Activated CD4-positive, alpha-beta T cell treated with anti-CD3 and anti-CD28 coated beads, Interleukin-2, amount 10 ng/mL, durations not matched to agents 24 days and 14 days (primary cell): Measurements from ENCODE around the gene ADA. TPM values are rescaled to one million over a fixed set of nuclear protein-coding genes. Genes with fewer than 3 reads are reported as not detected.

Experiments used
- DNase-seq: peaks from one replicate; pipeline ENCODE4 v3.0.0; 2022
- H3K27ac Mint-ChIP-seq: one replicate; pipeline ENCODE4 v1.8.0; 2022; ENCODE audit warnings: mild to moderate bottlenecking, mixed read lengths
- H3K27me3 Mint-ChIP-seq: one replicate; pipeline ENCODE4 v1.8.0; 2022; ENCODE audit warnings: mixed read lengths
- H3K36me3 Mint-ChIP-seq: one replicate; pipeline ENCODE4 v1.8.0; 2022; ENCODE audit warnings: low read depth, mild to moderate bottlenecking, mixed read lengths
- H3K4me1 Mint-ChIP-seq: one replicate; pipeline ENCODE4 v1.8.0; 2021; ENCODE audit warnings: mixed read lengths
- H3K4me3 Mint-ChIP-seq: one replicate; pipeline ENCODE4 v1.8.0; 2022; ENCODE audit warnings: mild to moderate bottlenecking, moderate library complexity, mixed read lengths
- H3K9me3 Mint-ChIP-seq: one replicate; pipeline ENCODE4 v1.8.0; 2021; ENCODE audit warnings: mixed read lengths
- intact Hi-C: fragments of 100-400 bp; cut with micrococcal nuclease; formaldehyde crosslinking; loops from one replicate; pipeline ENCODE4 v1.15.1; 2023
- total RNA-seq: library from RNA; stranded (reverse); gene quantifications from 2 replicates; pipeline ENCODE4 v1.2.3, GENCODE V29; 2022

The ADA gene
- total RNA-seq, 1 donor from 2014 or later: 43.7 TPM

DNA sequence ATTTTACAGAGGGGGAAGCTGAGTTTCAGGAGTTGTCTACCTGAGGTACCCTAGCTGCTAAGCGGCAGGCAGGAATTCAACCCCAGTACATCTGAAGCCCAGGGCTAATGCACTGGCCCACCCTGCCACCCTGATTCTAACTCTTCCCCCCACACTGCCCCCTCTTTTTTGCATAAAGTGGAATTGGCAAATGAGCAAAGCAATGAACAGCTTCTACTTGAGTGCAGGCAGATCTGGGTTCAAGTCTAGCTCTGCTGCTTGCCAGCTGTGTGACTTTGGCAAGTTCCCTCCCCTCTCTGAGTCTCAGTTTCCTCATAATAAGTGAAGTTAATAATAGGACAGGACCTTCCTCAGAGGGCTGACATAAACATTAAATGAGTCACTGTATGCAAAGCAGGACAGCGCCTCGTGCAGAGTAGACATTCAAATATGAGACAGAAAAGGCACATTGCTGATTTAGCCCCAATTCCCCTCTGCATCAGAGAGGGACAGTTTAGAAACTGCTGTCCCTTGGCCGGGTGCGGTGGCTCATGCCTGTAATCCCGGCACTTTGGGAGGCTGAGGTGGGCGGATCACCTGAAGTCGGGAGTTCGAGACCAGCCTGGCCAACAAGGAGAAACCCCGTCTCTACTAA lies 4.7 kb downstream of the ADA start:
- no peak for DNase-seq
- Mint-ChIP-seq H3K4me1 (peaks cover 77% of the 10 kb centered on the region), H3K36me3 (peaks cover 4% of the 10 kb centered on the region), H3K4me3 (peak overlapping the region; percentile 64), H3K27ac (peak overlapping the region; percentile 93), H3K9me3 (no peaks in the 10 kb centered on the region), H3K27me3 (no peaks in the 10 kb centered on the region)
- intact Hi-C loops: loop anchor here (1.0 to 10.0 kb wide), 3 partner anchors 93 to 432 kb away; partner anchors contain the start of genes OSER1 and STK4

DNA sequence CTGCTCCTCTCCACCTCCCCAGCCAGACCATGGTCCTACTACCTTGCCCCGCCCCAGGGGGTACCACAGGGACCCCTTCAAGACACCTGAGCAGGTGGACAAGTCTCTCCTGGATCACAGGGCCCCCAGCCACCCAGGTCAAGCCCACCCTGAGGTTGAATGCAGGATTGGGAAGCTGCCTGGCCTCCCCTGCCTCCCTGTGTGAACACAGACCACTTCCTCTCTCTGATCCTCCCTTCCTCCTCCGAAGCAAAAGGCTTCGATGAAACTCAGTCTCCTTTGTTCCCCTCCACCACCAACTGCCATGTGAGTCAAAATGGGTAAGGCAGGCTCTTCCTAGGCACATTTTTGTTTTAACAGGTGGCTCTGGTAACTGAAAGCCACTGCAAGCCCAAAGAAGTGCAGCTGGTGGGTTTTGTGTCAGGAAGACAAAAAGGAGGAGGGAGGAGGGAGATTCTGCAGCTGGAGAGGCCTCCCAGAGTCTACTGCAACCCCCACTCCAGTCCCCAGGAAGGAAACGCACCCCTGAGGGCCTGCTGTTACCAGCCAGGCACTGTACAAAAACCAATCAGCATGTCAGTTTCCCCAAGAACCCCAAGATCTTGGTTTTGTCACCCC lies 5.4 kb downstream of the ADA start:
- Mint-ChIP-seq H3K9me3 (no peaks in the 10 kb centered on the region), H3K36me3 (peaks cover 8% of the 10 kb centered on the region), H3K4me1 (peaks cover 80% of the 10 kb centered on the region), H3K4me3 (peak overlapping the region; percentile 64), H3K27ac (peak overlapping the region; percentile 93), H3K27me3 (no peaks in the 10 kb centered on the region)
- DNase-seq: peak; percentile 82
- intact Hi-C loops: loop anchor here (1.0 to 10.0 kb wide), 3 partner anchors 93 to 431 kb away; partner anchors contain the start of genes OSER1 and STK4

DNA sequence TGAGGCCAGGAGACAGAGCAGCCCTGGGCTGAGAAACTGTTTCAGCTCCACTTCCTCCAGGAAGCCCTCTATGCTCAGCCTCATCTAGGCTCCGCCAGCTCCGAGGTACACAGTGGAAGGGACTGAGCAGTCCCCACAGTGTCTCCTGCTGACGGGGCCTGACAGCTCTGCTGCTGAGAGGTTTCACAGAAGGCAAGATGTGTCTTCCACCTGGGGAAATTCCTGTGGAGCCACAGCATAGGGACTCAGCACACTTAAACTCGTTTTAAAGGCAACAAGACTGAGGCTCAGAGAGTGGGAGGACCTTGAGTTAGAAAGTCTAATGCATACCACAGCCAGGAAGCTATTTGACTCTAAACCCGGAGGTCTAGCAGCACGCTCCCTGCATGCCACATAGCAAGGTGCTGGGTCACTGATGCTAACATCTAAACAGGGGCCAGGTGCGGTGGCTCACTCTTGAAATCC lies 6.8 kb downstream of the ADA start:
- DNase-seq: peak; percentile 87
- Mint-ChIP-seq H3K27ac (peak overlapping the region; percentile 92), H3K4me1 (peaks cover 73% of the 10 kb centered on the region), H3K9me3 (no peaks in the 10 kb centered on the region), H3K27me3 (no peaks in the 10 kb centered on the region), H3K36me3 (peaks cover 16% of the 10 kb centered on the region), H3K4me3 (peak overlapping the region; percentile 39)
- intact Hi-C loops: loop anchor here (10.0 kb wide), 1 partner anchor 430 kb away; the partner anchor contains the start of gene OSER1

DNA sequence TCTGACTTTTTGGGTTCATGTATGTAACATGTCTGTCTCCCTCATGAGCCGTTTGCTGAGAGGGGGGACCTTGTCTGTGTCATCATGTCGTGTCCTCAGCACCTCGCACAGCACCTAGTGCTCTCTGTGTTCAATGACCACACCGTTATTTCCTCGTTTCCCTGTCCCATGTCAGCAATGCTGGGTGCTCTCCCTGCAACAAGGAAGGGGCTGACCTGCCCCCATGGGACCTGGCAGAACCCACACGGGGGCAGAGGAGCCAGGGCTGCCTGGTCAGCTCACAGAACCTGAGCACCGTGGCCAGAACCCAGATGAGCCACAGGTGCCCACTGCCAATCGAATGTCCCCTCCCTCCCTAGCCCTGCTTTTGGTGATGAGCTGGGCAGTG lies 7.3 kb downstream of the ADA start:
- Mint-ChIP-seq H3K36me3 (peaks cover 19% of the 10 kb centered on the region), H3K27ac (peak overlapping the region; percentile 92), H3K4me1 (peaks cover 72% of the 10 kb centered on the region), H3K27me3 (no peaks in the 10 kb centered on the region), H3K4me3 (peak overlapping the region; percentile 39), H3K9me3 (no peaks in the 10 kb centered on the region)
- intact Hi-C loops: loop anchor here (10.0 kb wide), 1 partner anchor 429 kb away; the partner anchor contains the start of gene OSER1
- DNase-seq: peak; percentile 62

DNA sequence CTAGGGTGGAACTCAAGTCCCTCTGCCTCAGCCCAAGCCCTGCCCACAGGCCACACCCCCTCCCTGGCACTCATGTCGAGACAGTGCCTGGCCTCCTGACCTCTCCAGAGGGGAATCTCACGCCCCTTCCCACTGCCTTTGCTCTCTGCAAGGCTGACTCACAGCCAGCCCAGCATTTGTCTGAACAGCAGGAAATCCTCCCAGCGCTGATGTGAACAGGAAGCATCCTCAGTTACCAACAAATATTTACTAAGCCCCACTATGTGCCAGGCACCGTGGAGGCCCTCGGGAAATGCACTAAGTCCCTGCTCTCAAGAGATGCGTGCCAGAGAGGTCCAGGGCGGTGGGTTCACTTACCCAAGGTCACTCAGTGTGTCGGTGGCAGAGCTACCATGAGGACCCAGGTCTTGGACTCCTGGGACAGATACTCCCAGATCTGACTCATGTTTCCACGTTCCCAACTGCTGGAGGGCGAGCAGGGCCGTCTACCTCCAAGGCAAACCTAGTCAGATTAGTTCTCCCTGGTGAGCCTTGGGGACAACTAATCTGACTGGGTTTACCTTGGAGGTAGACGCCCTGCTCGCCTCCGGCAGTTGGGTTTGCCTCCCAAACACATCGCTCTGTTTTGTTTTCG lies 7.8 kb downstream of the ADA start:
- H3K27me3 Mint-ChIP-seq: no peaks in the 10 kb centered on the region
- H3K4me3 Mint-ChIP-seq: peak overlapping the region; percentile 69
- peaks cover 3% of the 10 kb centered on the region for H3K9me3 Mint-ChIP-seq
- peak; percentile 85 for DNase-seq
- H3K27ac Mint-ChIP-seq: peak overlapping the region; percentile 92
- peaks cover 23% of the 10 kb centered on the region for H3K36me3 Mint-ChIP-seq
- intact Hi-C loops: loop anchor here (10.0 kb wide), 1 partner anchor 429 kb away; the partner anchor contains the start of gene OSER1
- peaks cover 67% of the 10 kb centered on the region for H3K4me1 Mint-ChIP-seq

DNA sequence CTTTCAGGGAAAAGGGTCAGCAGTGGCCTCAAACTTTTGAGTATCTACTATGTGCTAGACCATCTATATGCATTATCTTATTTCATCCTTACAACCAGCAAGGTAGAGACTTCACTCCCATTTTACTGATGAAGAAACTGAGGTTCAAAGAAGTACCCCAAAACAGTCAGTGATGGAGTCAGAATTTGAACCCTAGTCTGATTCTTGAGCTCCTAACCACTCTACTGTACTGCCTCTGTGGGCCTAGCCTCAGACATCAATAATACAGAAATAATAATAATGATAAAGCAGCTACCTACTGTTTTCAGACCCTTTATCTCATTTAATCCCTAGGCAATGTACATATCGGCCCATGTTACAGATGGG lies 8.4 kb downstream of the ADA start:
- H3K4me3 Mint-ChIP-seq: peak overlapping the region; percentile 69

DNA sequence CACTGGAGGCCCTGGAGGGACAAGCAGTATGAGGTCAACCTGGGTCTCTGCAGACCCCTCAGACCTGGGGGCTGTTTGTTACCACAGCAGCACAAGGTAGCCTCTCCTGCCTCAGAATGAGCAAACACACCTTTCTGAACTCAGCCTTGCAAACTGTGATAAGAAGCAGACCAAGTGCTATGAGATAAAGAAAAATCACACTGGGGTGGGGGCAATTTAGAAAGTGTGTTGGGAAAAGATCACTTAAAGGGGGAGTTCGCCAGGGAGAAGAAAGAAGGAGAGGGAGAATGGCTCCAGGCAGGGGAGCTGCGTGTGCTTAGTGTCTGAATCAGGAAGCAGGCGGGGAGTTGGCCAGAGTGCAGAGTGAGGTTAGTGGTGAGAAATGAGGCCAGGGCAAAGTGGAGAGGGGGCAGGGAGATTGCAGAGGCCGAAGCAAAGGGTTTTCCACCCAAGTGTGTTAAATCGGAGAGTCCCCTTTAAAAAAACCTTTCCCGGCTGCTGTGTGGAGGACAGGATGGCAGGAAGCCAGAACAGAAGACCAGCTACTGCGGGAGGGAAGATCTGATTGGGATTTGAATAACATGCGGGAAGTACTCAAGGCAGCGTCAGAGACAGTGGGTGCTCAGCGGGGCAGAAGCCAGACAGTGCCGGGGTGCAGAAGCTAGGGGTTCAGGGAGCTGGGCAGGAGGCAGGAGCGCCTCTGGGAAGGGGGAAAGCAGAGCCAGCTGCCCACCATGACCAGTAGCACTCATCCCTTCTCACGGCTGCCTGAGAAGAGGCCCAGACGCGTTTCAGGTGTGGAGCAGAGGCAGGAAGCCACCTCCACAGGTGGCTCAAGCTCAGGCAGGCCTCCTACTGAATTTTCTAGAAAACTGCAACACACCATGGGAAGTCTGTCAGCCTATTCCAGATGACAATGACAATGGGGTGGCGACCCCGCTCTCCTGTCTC lies 9.0 kb downstream of the ADA start:
- H3K27me3 Mint-ChIP-seq: no peaks in the 10 kb centered on the region
- peak overlapping the region; percentile 69 for H3K4me3 Mint-ChIP-seq
- H3K36me3 Mint-ChIP-seq: peaks cover 29% of the 10 kb centered on the region
- peaks cover 6% of the 10 kb centered on the region for H3K9me3 Mint-ChIP-seq
- peak; percentile 77 for DNase-seq
- peak overlapping the region; percentile 92 for H3K27ac Mint-ChIP-seq
- intact Hi-C loops: loop anchor here (10.0 kb wide), 1 partner anchor 428 kb away; the partner anchor contains the start of gene OSER1
- peaks cover 59% of the 10 kb centered on the region for H3K4me1 Mint-ChIP-seq

More for the DNA sequence above, 8.4 kb downstream of the ADA start:
- Mint-ChIP-seq H3K27me3 (no peaks in the 10 kb centered on the region), H3K36me3 (peaks cover 26% of the 10 kb centered on the region), H3K4me1 (peaks cover 64% of the 10 kb centered on the region), H3K27ac (peak overlapping the region; percentile 92), H3K9me3 (peaks cover 6% of the 10 kb centered on the region)
- intact Hi-C loops: loop anchor here (10.0 kb wide), 1 partner anchor 428 kb away; the partner anchor contains the start of gene OSER1
- DNase-seq: no peak

DNA sequence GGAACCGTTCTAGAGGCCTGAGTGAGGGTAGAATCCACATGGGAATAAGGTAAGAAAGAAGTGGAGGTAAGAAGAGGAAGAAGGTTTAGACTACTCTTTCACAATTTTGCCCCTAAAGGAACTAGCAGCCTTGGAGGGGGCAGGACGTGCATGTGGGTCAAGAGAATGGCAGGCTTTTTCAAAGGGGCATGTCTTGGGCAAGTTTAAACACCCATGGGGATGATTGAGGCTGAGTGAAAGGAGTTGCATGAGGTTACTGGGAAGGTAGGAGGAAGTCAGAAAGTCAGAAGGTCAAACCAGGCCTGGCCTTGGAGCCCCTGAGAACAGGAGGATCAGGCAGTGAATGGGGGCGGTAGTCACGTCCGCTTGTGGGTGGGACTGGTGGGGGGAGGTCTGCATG lies 10.2 kb downstream of the ADA start:
- H3K4me1 Mint-ChIP-seq: peaks cover 50% of the 10 kb centered on the region
- H3K27ac Mint-ChIP-seq: peak overlapping the region; percentile 78
- peaks cover 6% of the 10 kb centered on the region for H3K9me3 Mint-ChIP-seq
- H3K4me3 Mint-ChIP-seq: peak overlapping the region; percentile 11
- H3K36me3 Mint-ChIP-seq: peaks cover 37% of the 10 kb centered on the region
- DNase-seq: no peak
- intact Hi-C loops: loop anchor here (10.0 kb wide), 1 partner anchor 427 kb away; the partner anchor contains the start of gene OSER1
- H3K27me3 Mint-ChIP-seq: no peaks in the 10 kb centered on the region

GRCh38 chr20:44640522-44640921 lies 11.0 kb downstream of the ADA start:
- H3K4me3 Mint-ChIP-seq: no peak overlapping the region
- DNase-seq: no peak
- H3K9me3 Mint-ChIP-seq: peaks cover 6% of the 10 kb centered on the region
- intact Hi-C loops: loop anchor here (10.0 kb wide), 1 partner anchor 426 kb away; the partner anchor contains the start of gene OSER1
- H3K27ac Mint-ChIP-seq: peak overlapping the region; percentile 22
- peaks cover 45% of the 10 kb centered on the region for H3K36me3 Mint-ChIP-seq
- H3K4me1 Mint-ChIP-seq: peaks cover 43% of the 10 kb centered on the region
- H3K27me3 Mint-ChIP-seq: no peaks in the 10 kb centered on the region

DNA sequence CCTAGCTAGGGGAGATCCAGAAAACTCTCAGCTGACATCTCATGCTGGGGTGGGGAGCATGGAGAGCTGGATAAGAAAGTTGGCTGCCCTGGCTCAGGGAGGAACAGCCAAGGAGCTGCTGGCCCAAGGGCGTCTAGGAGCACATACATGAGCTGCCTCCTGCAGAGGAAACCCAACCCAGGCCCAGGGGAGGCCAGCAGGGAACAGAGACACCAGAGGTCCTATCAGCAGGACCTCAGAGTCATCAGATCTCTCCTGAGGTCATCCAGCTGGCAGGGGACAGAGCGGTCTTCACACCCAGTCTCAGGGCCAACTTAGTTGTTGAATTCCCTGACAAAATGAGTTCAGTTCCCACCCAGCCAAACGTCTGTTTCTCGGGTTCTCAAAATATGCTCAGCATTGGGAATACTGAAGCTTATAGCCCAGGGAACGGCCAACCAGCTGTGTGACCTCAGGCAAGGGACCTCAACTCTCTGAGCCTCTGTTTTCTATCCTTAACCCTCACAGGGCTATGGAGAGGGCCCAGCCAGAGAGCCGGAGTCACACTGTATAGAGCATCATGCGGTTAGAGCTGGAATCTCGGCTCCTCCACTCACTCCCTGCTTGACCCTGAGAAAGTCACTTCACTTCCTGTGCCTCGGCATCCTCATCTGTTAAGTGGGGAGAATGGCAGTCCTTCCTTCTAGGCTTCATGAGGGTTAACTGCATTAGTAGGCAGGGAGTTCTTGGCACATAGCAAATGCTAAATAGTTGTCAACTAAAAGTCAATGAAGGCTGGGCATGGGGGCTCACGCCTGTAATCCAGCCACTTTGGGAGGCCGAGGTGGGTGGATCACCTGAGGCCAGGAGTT lies 13.8 kb downstream of the ADA start:
- Mint-ChIP-seq H3K36me3 (peaks cover 61% of the 10 kb centered on the region), H3K27ac (no peak overlapping the region), H3K4me3 (no peak overlapping the region), H3K4me1 (peaks cover 25% of the 10 kb centered on the region), H3K9me3 (peaks cover 6% of the 10 kb centered on the region), H3K27me3 (no peaks in the 10 kb centered on the region)
- intact Hi-C loops: no loop called here
- no peak for DNase-seq

DNA sequence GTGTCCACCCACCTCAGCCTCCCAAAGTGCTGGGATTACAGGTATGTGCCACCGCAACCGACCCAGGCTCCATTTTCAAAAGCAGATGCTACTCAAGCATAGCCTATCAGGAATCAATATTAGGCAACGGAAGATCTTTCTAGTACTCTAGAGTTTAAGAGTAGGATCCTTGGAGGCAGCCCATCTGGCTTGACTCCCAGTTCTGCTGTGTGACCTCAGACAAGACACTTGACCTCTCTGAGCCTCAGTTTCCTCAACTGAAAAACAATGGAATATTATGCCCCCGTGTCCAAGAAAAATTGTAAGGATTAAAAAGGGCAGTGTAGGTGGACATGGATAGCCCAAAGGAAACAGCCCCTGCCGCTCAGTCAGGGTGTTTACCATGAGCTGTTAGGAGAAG lies 14.5 kb downstream of the ADA start:
- peaks cover 65% of the 10 kb centered on the region for H3K36me3 Mint-ChIP-seq
- H3K27ac Mint-ChIP-seq: no peak overlapping the region
- no peak for DNase-seq
- H3K27me3 Mint-ChIP-seq: no peaks in the 10 kb centered on the region
- intact Hi-C loops: no loop called here
- peaks cover 6% of the 10 kb centered on the region for H3K9me3 Mint-ChIP-seq
- H3K4me3 Mint-ChIP-seq: no peak overlapping the region
- H3K4me1 Mint-ChIP-seq: peaks cover 19% of the 10 kb centered on the region

GRCh38 chr20:44635877-44636276 lies 15.6 kb downstream of the ADA start:
- Mint-ChIP-seq H3K4me1 (peaks cover 15% of the 10 kb centered on the region), H3K27ac (no peak overlapping the region), H3K4me3 (no peak overlapping the region), H3K36me3 (peaks cover 68% of the 10 kb centered on the region), H3K27me3 (no peaks in the 10 kb centered on the region), H3K9me3 (peaks cover 6% of the 10 kb centered on the region)
- DNase-seq: no peak
- intact Hi-C loops: no loop called here
